ENCODE data around the gene PARD3.

DNA sequence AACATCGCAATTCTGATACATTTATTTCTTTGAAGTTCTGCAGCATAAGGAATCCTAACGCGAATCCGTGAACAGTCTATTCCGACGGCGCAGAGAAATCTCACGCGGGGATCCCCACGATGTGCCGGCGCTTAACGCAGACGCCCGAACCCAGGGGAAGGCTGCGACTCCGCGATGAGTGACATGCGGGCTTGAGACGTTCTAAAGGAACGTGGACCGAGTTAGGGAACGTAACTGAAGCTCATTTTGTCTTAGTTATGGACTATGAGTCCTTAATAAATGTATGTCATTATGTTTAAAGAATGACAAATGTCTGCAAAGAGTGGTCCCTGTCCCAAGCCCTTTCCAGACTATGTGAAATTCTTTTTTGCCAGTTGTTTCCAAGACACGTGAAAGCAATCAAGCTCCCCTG is 995 bp upstream of the PARD3 start:
- TF ChIP-seq, protein P1, sequence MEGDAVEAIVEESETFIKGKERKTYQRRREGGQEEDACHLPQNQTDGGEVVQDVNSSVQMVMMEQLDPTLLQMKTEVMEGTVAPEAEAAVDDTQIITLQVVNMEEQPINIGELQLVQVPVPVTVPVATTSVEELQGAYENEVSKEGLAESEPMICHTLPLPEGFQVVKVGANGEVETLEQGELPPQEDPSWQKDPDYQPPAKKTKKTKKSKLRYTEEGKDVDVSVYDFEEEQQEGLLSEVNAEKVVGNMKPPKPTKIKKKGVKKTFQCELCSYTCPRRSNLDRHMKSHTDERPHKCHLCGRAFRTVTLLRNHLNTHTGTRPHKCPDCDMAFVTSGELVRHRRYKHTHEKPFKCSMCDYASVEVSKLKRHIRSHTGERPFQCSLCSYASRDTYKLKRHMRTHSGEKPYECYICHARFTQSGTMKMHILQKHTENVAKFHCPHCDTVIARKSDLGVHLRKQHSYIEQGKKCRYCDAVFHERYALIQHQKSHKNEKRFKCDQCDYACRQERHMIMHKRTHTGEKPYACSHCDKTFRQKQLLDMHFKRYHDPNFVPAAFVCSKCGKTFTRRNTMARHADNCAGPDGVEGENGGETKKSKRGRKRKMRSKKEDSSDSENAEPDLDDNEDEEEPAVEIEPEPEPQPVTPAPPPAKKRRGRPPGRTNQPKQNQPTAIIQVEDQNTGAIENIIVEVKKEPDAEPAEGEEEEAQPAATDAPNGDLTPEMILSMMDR (conservative IDR thresholded peaks at IDR 0.05), result no peak
- no peak for TF ChIP-seq EZH2 (IDR thresholded peaks at IDR 0.05; ENCODE audit: low read depth)
